ENCODE results near the gene EPN2. TPM values are rescaled to one million over a fixed set of nuclear protein-coding genes. Genes with fewer than 3 reads are reported as not detected.

The EPN2 gene
- total RNA-seq, 1 experiment from 2014 or later, result 35.6 TPM

- H3K36me3 Mint-ChIP-seq (ENCODE audit: insufficient read depth, unreplicated experiment), result peaks cover 24% of the 10 kb centered on the region
These were observed 97.2 kb downstream of the EPN2 start for GRCh38 chr17:19334331-19334730.

GRCh38 chr17:19335951-19336631 lies 98.9 kb downstream of the EPN2 start:
- H3K4me1 ChIP-seq, result peaks cover 22% of the 10 kb centered on the region
- peak in 1 of 2 experiments; percentile 33 for DNase-seq
- no peak for TF ChIP-seq CTCF (IDR thresholded peaks at IDR 0.05; ENCODE audit: insufficient read depth in 1 of 2, low read depth in 1 of 2, low read length in 1 of 2, severe bottlenecking in 1 of 2, unreplicated experiment in 1 of 2)
- CTCF ChIA-PET, result no interaction called here
- H3K27me3 Mint-ChIP-seq (ENCODE audit: insufficient read depth, unreplicated experiment), result no peaks in the 10 kb centered on the region
- no peak overlapping the region for H3K4me3 Mint-ChIP-seq (ENCODE audit: unreplicated experiment)
- no peak overlapping the region for H3K27ac Mint-ChIP-seq (ENCODE audit: unreplicated experiment)
- BruUV-seq (replicated peaks), result no TSS peak
- peaks cover 7% of the 10 kb centered on the region for H3K4me1 Mint-ChIP-seq (ENCODE audit: low read depth, unreplicated experiment)
- POLR2A ChIA-PET, result no interaction called here
- no peaks in the 10 kb centered on the region for H3K27me3 ChIP-seq (replicated peaks; ENCODE audit: control insufficient read depth, insufficient read depth, low read length)
- intact Hi-C loops (cut with micrococcal nuclease; ENCODE audit: unreplicated experiment), result no loop called here
- H3K9me3 ChIP-seq, result no peaks in the 10 kb centered on the region
- no peaks in the 10 kb centered on the region for H3K9me3 Mint-ChIP-seq (ENCODE audit: unreplicated experiment)
- no peak overlapping the region for H3K4me3 ChIP-seq (ENCODE audit: low read depth, low read length)
- H3K36me3 ChIP-seq (ENCODE audit: control insufficient read depth, insufficient read depth, low read length), result no peaks in the 10 kb centered on the region; the same call in none of the 2 replicates
- H3K36me3 Mint-ChIP-seq (ENCODE audit: insufficient read depth, unreplicated experiment), result peaks cover 21% of the 10 kb centered on the region

More at GRCh38 chr17:19334331-19334730, 97.2 kb downstream of the EPN2 start:
- Mint-ChIP-seq H3K4me3 (ENCODE audit: unreplicated experiment) (no peak overlapping the region), H3K4me1 (ENCODE audit: low read depth, unreplicated experiment) (peaks cover 7% of the 10 kb centered on the region), H3K9me3 (ENCODE audit: unreplicated experiment) (no peaks in the 10 kb centered on the region), H3K27ac (ENCODE audit: unreplicated experiment) (no peak overlapping the region), H3K27me3 (ENCODE audit: insufficient read depth, unreplicated experiment) (no peaks in the 10 kb centered on the region)
- intact Hi-C loops (cut with micrococcal nuclease; ENCODE audit: unreplicated experiment), result no loop called here
- ChIA-PET CTCF (no interaction called here), POLR2A (no interaction called here)
- BruUV-seq (replicated peaks), result no TSS peak
- no peaks in the 10 kb centered on the region for H3K9me3 ChIP-seq
- no peaks in the 10 kb centered on the region for H3K27me3 ChIP-seq (replicated peaks; ENCODE audit: control insufficient read depth, insufficient read depth, low read length)
- no peak overlapping the region for H3K4me3 ChIP-seq (ENCODE audit: low read depth, low read length)
- H3K4me1 ChIP-seq, result peaks cover 22% of the 10 kb centered on the region
- TF ChIP-seq CTCF (IDR thresholded peaks at IDR 0.05; ENCODE audit: insufficient read depth in 1 of 2, low read depth in 1 of 2, low read length in 1 of 2, severe bottlenecking in 1 of 2, unreplicated experiment in 1 of 2), result no peak
- no peaks in the 10 kb centered on the region; the same call in none of the 2 replicates for H3K36me3 ChIP-seq (ENCODE audit: control insufficient read depth, insufficient read depth, low read length)
- peak in 1 of 2 experiments; percentile 32 for DNase-seq

- Mint-ChIP-seq H3K36me3 (ENCODE audit: insufficient read depth, unreplicated experiment) (peaks cover 22% of the 10 kb centered on the region), H3K9me3 (ENCODE audit: unreplicated experiment) (no peaks in the 10 kb centered on the region), H3K27ac (ENCODE audit: unreplicated experiment) (peak overlapping the region; percentile 71), H3K27me3 (ENCODE audit: insufficient read depth, unreplicated experiment) (no peaks in the 10 kb centered on the region), H3K4me1 (ENCODE audit: low read depth, unreplicated experiment) (peaks cover 16% of the 10 kb centered on the region), H3K4me3 (ENCODE audit: unreplicated experiment) (no peak overlapping the region)
- no peaks in the 10 kb centered on the region for H3K9me3 ChIP-seq
- intact Hi-C loops (cut with micrococcal nuclease; ENCODE audit: unreplicated experiment), result no loop called here
- peak in 1 of 2 experiments; percentile 34 for DNase-seq
- CTCF ChIA-PET, result interaction anchor here (0.6 to 2.1 kb wide), 4 partner anchors 16 to 1706 kb away, joined by 3 to 7 read pairs (median 5); partner anchors contain the start of genes B9D1 and USP22
- H3K36me3 ChIP-seq (ENCODE audit: control insufficient read depth, insufficient read depth, low read length), result no peaks in the 10 kb centered on the region; the same call in none of the 2 replicates
- H3K4me3 ChIP-seq (ENCODE audit: low read depth, low read length), result no peak overlapping the region
- BruUV-seq (replicated peaks), result no TSS peak
- H3K27me3 ChIP-seq (replicated peaks; ENCODE audit: control insufficient read depth, insufficient read depth, low read length), result no peaks in the 10 kb centered on the region
- peaks cover 27% of the 10 kb centered on the region for H3K4me1 ChIP-seq
- TF ChIP-seq CTCF (IDR thresholded peaks at IDR 0.05; ENCODE audit: insufficient read depth in 1 of 2, low read depth in 1 of 2, low read length in 1 of 2, severe bottlenecking in 1 of 2, unreplicated experiment in 1 of 2), result no peak
- POLR2A ChIA-PET, result interaction anchor here (0.5 to 0.7 kb wide), 2 partner anchors 26 to 41 kb away, joined by 3 to 4 read pairs; partner anchors contain the start of genes B9D1 and MAPK7
These were observed 100.0 kb downstream of the EPN2 start for GRCh38 chr17:19336938-19337711.
